Endothelial cell of coronary artery (primary cell): ENCODE results near the gene PEAK1. TPM values are rescaled to one million over a fixed set of nuclear protein-coding genes. Genes with fewer than 3 reads are reported as not detected.

Source experiments
- total RNA-seq: library from RNA; depleted of rRNA; stranded (reverse); fragments of >200 nt; gene quantifications from 2 replicates; pipeline ENCODE4 v1.2.3, GENCODE V29; 2014

PEAK1 gene
- 61.0 and 67.3 TPM in 2 replicates for total RNA-seq

GRCh38 chr15:77419836-77420609, at the start of gene PEAK1:
Gene PEAK1 (minus strand): TSS chr15:77420104. CDS start chr15:77181926, 238,178 bp downstream.

GRCh38 chr15:77420610-77421369, 886 bp upstream of the PEAK1 start, which contains the start of gene HMG20A:
Gene HMG20A (plus strand): TSS chr15:77420888. CDS start chr15:77458408, 37,520 bp downstream.

GRCh38 chr15:77070495-77071304, 349.2 kb downstream of the PEAK1 start, which contains the start of gene TSPAN3:
Gene TSPAN3 (minus strand): TSS chr15:77071109. CDS start chr15:77070954, 155 bp downstream.

Other genes starting within 250 kb of the PEAK1 start
- gene HMG20A, start 784 bp upstream of the PEAK1 start, total RNA-seq: 35.3 and 39.5 TPM in 2 replicates
- under 0.01 and 0.09 TPM in 2 replicates for gene LINGO1, start 212.8 kb upstream of the PEAK1 start, total RNA-seq